Epithelial cell of esophagus (primary cell): ENCODE results near the gene ANKRD50.

Experiments
- DNase-seq: peaks from one replicate; pipeline ENCODE4 v3.0.0; 2010; ENCODE audit warnings: low read depth
- H3K4me3 ChIP-seq: 2 replicates; pipeline ENCODE4 v1.5.1; 2011; ENCODE audit warnings: mild to moderate bottlenecking, low read length, control low read depth
- TF ChIP-seq, protein P1 (sequence below): IDR thresholded peaks from 2 replicates; pipeline ENCODE4 v1.5.1; 2011; ENCODE audit warnings: low read depth, mild to moderate bottlenecking, low read length, control low read depth, inconsistent platforms; ENCODE audit not compliant: insufficient read depth; ENCODE audit errors: missing control alignments

Gene ANKRD50, protein sequence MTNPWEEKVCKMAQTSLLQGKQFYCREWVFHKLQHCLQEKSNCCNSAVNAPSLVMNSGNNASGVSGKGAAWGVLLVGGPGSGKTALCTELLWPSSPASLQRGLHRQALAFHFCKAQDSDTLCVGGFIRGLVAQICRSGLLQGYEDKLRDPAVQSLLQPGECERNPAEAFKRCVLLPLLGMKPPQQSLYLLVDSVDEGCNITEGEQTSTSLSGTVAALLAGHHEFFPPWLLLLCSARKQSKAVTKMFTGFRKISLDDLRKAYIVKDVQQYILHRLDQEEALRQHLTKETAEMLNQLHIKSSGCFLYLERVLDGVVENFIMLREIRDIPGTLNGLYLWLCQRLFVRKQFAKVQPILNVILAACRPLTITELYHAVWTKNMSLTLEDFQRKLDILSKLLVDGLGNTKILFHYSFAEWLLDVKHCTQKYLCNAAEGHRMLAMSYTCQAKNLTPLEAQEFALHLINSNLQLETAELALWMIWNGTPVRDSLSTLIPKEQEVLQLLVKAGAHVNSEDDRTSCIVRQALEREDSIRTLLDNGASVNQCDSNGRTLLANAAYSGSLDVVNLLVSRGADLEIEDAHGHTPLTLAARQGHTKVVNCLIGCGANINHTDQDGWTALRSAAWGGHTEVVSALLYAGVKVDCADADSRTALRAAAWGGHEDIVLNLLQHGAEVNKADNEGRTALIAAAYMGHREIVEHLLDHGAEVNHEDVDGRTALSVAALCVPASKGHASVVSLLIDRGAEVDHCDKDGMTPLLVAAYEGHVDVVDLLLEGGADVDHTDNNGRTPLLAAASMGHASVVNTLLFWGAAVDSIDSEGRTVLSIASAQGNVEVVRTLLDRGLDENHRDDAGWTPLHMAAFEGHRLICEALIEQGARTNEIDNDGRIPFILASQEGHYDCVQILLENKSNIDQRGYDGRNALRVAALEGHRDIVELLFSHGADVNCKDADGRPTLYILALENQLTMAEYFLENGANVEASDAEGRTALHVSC (N-terminal part only)

DNA sequence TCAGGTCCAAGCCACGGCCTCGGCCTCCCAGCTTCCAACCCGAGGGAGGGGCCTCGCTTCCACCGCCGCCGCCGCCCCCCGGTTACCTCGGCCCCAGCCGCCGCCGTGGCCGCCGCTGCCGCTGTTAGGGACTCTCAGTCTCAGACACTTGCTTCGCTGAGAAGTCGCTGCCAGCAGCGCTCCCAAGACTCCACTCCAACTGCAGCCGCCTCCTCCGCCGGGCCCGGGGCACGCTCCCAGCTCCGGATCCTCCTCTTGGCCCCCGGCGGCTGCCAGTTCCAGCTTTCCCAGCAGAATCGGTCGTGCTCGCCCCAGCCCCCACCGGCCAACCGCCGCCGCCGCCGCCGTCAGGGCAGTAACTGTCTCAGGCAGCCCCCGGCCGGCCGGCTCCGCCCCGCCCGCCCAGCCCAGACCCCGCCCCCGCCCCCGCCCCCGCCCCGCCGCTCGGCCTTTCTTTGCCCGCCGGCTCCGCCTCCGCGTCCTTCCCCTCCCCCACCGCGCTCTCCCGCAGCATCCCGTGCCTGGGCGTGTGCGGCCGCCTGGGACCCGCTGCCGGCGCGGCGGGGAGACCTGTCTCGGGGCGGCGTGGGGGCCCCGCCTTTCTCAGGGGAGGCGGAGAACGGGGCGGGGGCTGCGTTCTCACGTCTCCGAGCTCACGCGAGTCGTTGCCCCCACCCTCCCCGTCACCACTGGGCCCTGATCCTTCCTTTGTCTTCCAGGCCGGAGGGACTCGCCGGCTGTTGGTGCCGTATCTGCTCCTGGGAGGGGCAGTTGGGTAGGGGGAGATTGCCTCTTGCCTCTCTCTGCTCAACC, at the start of gene ANKRD50:
TSS of gene ANKRD50 (minus strand) at position 361 of the 813 bp plus-strand sequence. CDS start 2,221 bp downstream, outside the sequence.
- DNase-seq = peak; percentile 91
- TF ChIP-seq, protein P1, sequence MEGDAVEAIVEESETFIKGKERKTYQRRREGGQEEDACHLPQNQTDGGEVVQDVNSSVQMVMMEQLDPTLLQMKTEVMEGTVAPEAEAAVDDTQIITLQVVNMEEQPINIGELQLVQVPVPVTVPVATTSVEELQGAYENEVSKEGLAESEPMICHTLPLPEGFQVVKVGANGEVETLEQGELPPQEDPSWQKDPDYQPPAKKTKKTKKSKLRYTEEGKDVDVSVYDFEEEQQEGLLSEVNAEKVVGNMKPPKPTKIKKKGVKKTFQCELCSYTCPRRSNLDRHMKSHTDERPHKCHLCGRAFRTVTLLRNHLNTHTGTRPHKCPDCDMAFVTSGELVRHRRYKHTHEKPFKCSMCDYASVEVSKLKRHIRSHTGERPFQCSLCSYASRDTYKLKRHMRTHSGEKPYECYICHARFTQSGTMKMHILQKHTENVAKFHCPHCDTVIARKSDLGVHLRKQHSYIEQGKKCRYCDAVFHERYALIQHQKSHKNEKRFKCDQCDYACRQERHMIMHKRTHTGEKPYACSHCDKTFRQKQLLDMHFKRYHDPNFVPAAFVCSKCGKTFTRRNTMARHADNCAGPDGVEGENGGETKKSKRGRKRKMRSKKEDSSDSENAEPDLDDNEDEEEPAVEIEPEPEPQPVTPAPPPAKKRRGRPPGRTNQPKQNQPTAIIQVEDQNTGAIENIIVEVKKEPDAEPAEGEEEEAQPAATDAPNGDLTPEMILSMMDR = no peak
- peak within 1 kb of the TSS; percentile 77 for H3K4me3 ChIP-seq

DNA sequence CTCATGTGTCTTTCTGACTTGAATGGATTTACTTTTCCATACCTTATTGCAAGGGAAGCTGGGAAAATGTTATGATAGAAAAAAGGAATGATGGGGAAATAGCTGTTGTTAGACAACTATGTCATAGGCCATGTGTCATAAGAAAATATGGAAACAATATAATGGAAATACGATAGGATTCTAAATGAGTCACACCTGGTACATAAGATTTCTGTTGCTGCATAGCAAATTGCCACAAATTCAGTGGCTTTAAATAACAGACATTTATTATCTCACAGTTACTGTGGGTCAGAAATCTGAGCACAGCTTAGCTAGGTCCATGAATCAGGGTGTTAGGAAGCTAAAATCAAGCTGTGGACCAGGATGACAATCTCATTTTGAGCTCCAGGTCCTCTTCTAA, 44.6 kb upstream of the ANKRD50 start:
- DNase-seq = peak; percentile 64
- H3K4me3 ChIP-seq = no peak overlapping the region
- TF ChIP-seq, protein P1 = no peak

DNA sequence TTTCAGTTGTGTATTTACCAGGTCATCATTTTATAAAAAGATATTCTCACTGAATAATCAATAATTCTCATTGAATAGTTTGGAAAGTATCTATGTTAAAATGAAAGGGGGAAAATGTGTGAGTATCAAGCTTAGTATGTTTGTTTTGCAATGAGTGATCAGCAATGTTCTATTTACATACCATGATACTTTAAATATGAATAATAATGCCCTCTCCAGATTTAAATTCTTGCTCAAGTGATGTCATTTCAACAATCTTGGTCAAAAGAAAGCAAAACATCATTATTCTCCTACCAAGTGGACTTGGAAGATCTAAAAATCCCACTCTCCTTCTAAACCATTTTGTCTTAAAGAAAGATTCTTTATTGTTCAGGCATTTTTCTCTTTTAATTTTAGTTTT, 42.1 kb upstream of the ANKRD50 start:
- H3K4me3 ChIP-seq = no peak overlapping the region
- DNase-seq = peak; percentile 19
- TF ChIP-seq, protein P1 = no peak

DNA sequence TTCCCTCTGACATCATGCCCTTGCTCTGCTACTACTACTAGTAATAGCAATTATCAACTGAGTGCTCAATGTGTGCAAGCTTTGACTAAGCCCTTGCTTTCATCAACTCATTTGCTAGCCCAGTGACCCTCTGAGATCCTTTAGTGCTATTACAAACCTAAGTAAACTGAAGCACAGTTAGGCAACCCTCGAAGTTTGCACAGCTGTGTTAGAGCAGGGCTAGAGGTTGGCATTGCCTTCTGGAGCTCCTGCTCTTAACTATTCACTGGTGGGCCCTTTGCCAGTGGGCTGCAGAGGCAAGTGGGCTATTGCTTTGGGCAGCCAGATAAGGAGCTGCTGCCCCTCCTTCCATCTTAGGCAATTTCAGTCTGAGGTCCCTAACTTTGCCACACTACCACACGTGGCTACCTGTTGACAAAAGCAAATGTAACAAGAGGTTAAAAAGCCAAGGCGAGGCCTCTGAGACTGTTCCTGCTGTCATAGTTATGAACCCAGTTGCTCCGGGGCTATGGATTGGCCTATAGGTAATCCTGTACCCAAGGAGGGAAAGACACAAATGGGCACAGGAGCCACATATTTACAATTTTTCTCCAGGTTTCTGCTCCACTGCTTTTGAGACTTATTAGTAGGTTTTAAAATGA, 41.5 kb upstream of the ANKRD50 start:
- DNase-seq = peak; percentile 16
- no peak overlapping the region for H3K4me3 ChIP-seq
- TF ChIP-seq, protein P1 = no peak

DNA sequence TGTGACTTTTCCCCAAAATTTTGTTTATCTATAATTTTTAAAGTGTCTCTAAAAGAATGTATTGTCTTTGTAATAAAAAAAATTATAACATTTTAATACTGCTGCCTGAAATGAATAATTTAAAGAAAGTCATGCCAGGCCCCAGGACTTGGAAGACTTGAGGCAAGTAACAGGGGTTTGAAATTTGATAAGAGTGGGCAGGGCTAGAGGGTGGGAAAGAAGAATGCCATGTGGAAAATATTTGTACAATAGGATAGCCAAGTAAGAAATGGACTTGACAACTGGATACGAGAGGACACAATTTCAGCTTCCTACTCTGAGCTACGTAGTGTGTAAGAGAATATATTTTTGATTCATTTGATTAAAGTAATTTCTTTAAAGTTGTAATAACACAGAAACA, 36.9 kb upstream of the ANKRD50 start:
- H3K4me3 ChIP-seq = no peak overlapping the region
- DNase-seq = no peak
- TF ChIP-seq, protein P1 = no peak

DNA sequence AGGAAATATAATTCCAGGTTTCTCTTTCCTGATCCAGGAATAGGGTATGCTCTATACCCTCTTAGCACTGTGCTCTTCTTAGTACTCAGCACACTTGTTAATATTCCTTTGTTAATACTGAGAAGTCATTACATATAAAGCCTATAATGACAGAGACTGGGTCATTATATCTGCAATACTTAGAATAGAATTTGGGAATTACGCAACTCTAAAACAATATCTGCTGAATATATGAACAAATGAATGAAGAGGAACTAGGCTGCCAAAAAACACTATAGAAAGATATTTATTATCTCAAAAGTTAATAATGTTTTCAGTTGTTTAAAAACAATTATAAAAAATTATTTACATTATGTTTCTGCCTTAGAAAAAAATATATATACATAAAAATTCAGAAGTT, 36.4 kb upstream of the ANKRD50 start:
- TF ChIP-seq, protein P1 = no peak
- DNase-seq = no peak
- no peak overlapping the region for H3K4me3 ChIP-seq
